Measurements from ENCODE around the gene CREG2. TPM values are rescaled to one million over a fixed set of nuclear protein-coding genes. Genes with fewer than 3 reads are reported as not detected.

CREG2 gene
- not detected for polyA plus RNA-seq (2013, experiment 1 of 2)
- not detected for polyA plus RNA-seq (2013, experiment 2 of 2)

DNA sequence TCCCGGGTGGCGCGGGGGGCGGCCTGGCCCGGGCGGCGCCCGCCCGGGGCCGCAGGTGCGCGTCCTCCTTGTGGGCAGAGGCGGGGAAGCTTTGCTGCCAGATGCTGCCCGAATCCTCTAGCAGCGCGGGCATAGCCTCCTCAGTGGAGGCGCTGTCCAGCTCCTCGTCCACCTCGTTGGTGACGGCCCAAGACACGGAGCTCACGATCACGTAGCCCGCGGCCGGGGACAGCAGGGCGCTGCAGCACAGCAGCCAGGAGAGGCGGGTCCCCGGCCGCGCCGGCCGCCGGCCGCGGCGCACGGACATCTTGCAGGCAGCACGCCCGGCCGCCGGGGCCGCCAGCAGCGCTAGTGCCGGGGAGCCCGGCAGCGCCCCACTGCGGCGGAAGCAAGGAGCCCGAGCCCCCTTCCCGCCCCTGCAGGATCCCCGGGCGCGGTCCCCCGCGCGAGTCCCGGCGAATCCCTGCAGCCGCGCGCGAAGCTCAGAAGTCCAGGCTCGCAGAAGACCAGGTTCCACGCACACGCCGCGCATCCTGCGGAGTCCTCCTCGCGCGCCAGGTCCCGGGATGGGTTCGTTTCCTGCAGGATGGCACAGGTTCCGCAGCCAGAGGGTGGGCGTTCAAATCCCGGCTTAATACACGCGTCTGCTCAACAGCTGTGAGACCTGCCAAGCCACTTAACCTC lies at the start of gene CREG2:
Gene CREG2 (minus strand): TSS at position 353 of the 684 bp plus-strand sequence. CDS start 46 bp downstream, at position 307.
- Histone ChIP-seq H3K9ac (ENCODE audit: low read length) (peak within 1 kb of the TSS; percentile 45), H3K27me3 (ENCODE audit: control insufficient read depth in 1 of 2, insufficient read depth in 1 of 2, low read length in 2 of 2) (peaks cover 0 to 44% of the 10 kb centered on the region in 2 experiments), H4K91ac (ENCODE audit: low read length) (no peak within 1 kb of the TSS), H3K4me2 (ENCODE audit: low read length, poor library complexity, severe bottlenecking) (peak within 1 kb of the TSS; percentile 81), H3K36me3 (ENCODE audit: control insufficient read depth in 1 of 2, insufficient read depth in 2 of 2, low read depth in 1 of 2, low read length in 2 of 2) (peaks cover 0 to 26% of the 10 kb centered on the region in 2 experiments), H3K23ac (ENCODE audit: low read length in 2 of 2) (peak within 1 kb of the TSS in 1 of 2 experiments; percentile 64), H3K18ac (ENCODE audit: low read depth in 1 of 2, low read length in 2 of 2) (peak within 1 kb of the TSS in 1 of 2 experiments; percentile 34), H2BK5ac (ENCODE audit: low read depth, low read length, poor library complexity, severe bottlenecking) (no peak within 1 kb of the TSS), H3K4me1 (ENCODE audit: control insufficient read depth, insufficient read depth, low read depth, low read length) (peaks cover 13% of the 10 kb centered on the region), H3K4me3 (ENCODE audit: insufficient read depth in 1 of 2, low read depth in 1 of 2, low read length in 2 of 2) (peak within 1 kb of the TSS; percentile 55 to 77), H2AK5ac (ENCODE audit: low read length, severe bottlenecking) (no peak within 1 kb of the TSS), H4K8ac (ENCODE audit: low read length) (no peak within 1 kb of the TSS), H3K27ac (ENCODE audit: low read length, poor library complexity, severe bottlenecking) (no peak within 1 kb of the TSS), H2BK12ac (ENCODE audit: low read length in 2 of 2) (no peak within 1 kb of the TSS), H2BK120ac (ENCODE audit: low read depth, low read length) (no peak within 1 kb of the TSS), H3K4ac (ENCODE audit: low read depth in 1 of 2, low read length in 2 of 2) (no peak within 1 kb of the TSS), H3K9me3 (ENCODE audit: control insufficient read depth, low read length) (no peaks in the 10 kb centered on the region), H2AFZ (ENCODE audit: low read depth, low read length) (peak within 1 kb of the TSS; percentile 66), H3K14ac (ENCODE audit: low read length in 2 of 2) (no peak within 1 kb of the TSS), H3K79me1 (replicated peaks; ENCODE audit: low read length, poor library complexity, severe bottlenecking) (no peaks in the 10 kb centered on the region), H2BK15ac (ENCODE audit: low read depth, poor library complexity, severe bottlenecking) (no peak within 1 kb of the TSS)
- DNase-seq = peak; percentile 70
- WGBS = 3% methylated on average over 63 of the region's 79 CpGs

- H2BK12ac ChIP-seq (ENCODE audit: low read length in 2 of 2) = no peak overlapping the region
- H3K18ac ChIP-seq (ENCODE audit: low read depth in 1 of 2, low read length in 2 of 2) = peak overlapping the region in 1 of 2 experiments; percentile 28
- no peak overlapping the region for H3K27ac ChIP-seq (ENCODE audit: low read length, poor library complexity, severe bottlenecking)
- WGBS = 51% methylated on average over 22 of the region's 24 CpGs
- H3K4me2 ChIP-seq (ENCODE audit: low read length, poor library complexity, severe bottlenecking) = no peak overlapping the region
- H2AFZ ChIP-seq (ENCODE audit: low read depth, low read length) = no peak overlapping the region
- H3K4me1 ChIP-seq (ENCODE audit: control insufficient read depth, insufficient read depth, low read depth, low read length) = no peaks in the 10 kb centered on the region
- no peak overlapping the region for H2AK5ac ChIP-seq (ENCODE audit: low read length, severe bottlenecking)
- H3K79me1 ChIP-seq (replicated peaks; ENCODE audit: low read length, poor library complexity, severe bottlenecking) = no peaks in the 10 kb centered on the region
- peak overlapping the region in 1 of 2 experiments; percentile 35 for H3K4ac ChIP-seq (ENCODE audit: low read depth in 1 of 2, low read length in 2 of 2)
- no peak overlapping the region for H2BK5ac ChIP-seq (ENCODE audit: low read depth, low read length, poor library complexity, severe bottlenecking)
- H3K36me3 ChIP-seq (ENCODE audit: control insufficient read depth in 1 of 2, insufficient read depth in 2 of 2, low read depth in 1 of 2, low read length in 2 of 2) = peaks cover 0 to 34% of the 10 kb centered on the region in 2 experiments
- H4K8ac ChIP-seq (ENCODE audit: low read length) = peak overlapping the region; percentile 78
- peaks cover 0 to 3% of the 10 kb centered on the region in 2 experiments for H3K27me3 ChIP-seq (ENCODE audit: control insufficient read depth in 1 of 2, insufficient read depth in 1 of 2, low read length in 2 of 2)
- H3K9me3 ChIP-seq (ENCODE audit: control insufficient read depth, low read length) = no peaks in the 10 kb centered on the region
- H2BK15ac ChIP-seq (ENCODE audit: low read depth, poor library complexity, severe bottlenecking) = no peak overlapping the region
- H2BK120ac ChIP-seq (ENCODE audit: low read depth, low read length) = no peak overlapping the region
- no peak overlapping the region for H3K23ac ChIP-seq (ENCODE audit: low read length in 2 of 2)
- peak overlapping the region; percentile 34 for H4K91ac ChIP-seq (ENCODE audit: low read length)
- H3K9ac ChIP-seq (ENCODE audit: low read length) = peak overlapping the region; percentile 65
- H3K14ac ChIP-seq (ENCODE audit: low read length in 2 of 2) = no peak overlapping the region
- no peak overlapping the region for H3K4me3 ChIP-seq (ENCODE audit: insufficient read depth in 1 of 2, low read depth in 1 of 2, low read length in 2 of 2)
- DNase-seq = no peak
Observed at GRCh38 chr2:101435001-101435862, 47.9 kb upstream of the CREG2 start.

DNA sequence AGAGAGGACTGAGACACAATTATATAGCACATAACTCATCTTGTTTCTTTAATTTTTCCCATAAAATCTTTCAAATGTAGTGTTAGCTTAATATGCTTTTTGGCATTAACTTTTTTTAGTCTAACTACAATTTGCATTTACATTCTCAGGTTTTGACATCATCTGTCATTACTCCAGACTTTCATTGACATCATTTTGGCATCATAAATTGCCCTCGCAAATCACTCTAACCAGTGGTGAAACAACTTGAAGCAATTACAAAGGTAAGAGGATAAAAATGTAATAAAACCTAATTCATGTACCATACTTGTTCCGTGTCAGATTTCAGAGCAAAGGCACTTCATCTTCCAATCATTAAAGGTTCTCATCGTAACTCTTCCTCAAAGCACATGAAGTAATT lies 46.2 kb upstream of the CREG2 start:
- H3K4ac ChIP-seq (ENCODE audit: low read depth in 1 of 2, low read length in 2 of 2) = no peak overlapping the region
- no CpG with 5 or more reads among the region's 3 CpGs for WGBS
- H3K9ac ChIP-seq (ENCODE audit: low read length) = peak overlapping the region; percentile 73
- H3K36me3 ChIP-seq (ENCODE audit: control insufficient read depth in 1 of 2, insufficient read depth in 2 of 2, low read depth in 1 of 2, low read length in 2 of 2) = peaks cover 0 to 49% of the 10 kb centered on the region in 2 experiments
- no peak overlapping the region for H4K8ac ChIP-seq (ENCODE audit: low read length)
- H2AFZ ChIP-seq (ENCODE audit: low read depth, low read length) = no peak overlapping the region
- no peak overlapping the region for H2BK5ac ChIP-seq (ENCODE audit: low read depth, low read length, poor library complexity, severe bottlenecking)
- no peak overlapping the region for H3K27ac ChIP-seq (ENCODE audit: low read length, poor library complexity, severe bottlenecking)
- DNase-seq = no peak
- H3K79me1 ChIP-seq (replicated peaks; ENCODE audit: low read length, poor library complexity, severe bottlenecking) = no peaks in the 10 kb centered on the region
- no peaks in the 10 kb centered on the region for H3K9me3 ChIP-seq (ENCODE audit: control insufficient read depth, low read length)
- H3K4me1 ChIP-seq (ENCODE audit: control insufficient read depth, insufficient read depth, low read depth, low read length) = no peaks in the 10 kb centered on the region
- H2BK120ac ChIP-seq (ENCODE audit: low read depth, low read length) = no peak overlapping the region
- no peak overlapping the region for H2AK5ac ChIP-seq (ENCODE audit: low read length, severe bottlenecking)
- no peak overlapping the region for H2BK12ac ChIP-seq (ENCODE audit: low read length in 2 of 2)
- H3K18ac ChIP-seq (ENCODE audit: low read depth in 1 of 2, low read length in 2 of 2) = no peak overlapping the region
- no peak overlapping the region for H3K14ac ChIP-seq (ENCODE audit: low read length in 2 of 2)
- no peak overlapping the region for H2BK15ac ChIP-seq (ENCODE audit: low read depth, poor library complexity, severe bottlenecking)
- H3K27me3 ChIP-seq (ENCODE audit: control insufficient read depth in 1 of 2, insufficient read depth in 1 of 2, low read length in 2 of 2) = peaks cover 0 to 3% of the 10 kb centered on the region in 2 experiments
- H3K23ac ChIP-seq (ENCODE audit: low read length in 2 of 2) = no peak overlapping the region
- H3K4me2 ChIP-seq (ENCODE audit: low read length, poor library complexity, severe bottlenecking) = no peak overlapping the region
- H3K4me3 ChIP-seq (ENCODE audit: insufficient read depth in 1 of 2, low read depth in 1 of 2, low read length in 2 of 2) = no peak overlapping the region
- no peak overlapping the region for H4K91ac ChIP-seq (ENCODE audit: low read length)
